Globus pallidus (tissue), 1 donor: Measurements from ENCODE around the gene CST4.
"Not testable (repeated sequence)": the region's sequence is repeated elsewhere in the genome, so short reads cannot be mapped to it uniquely, and the experiment has no call there.

Experiments
- DNase-seq: peaks from one replicate; pipeline ENCODE4 v3.0.0-alpha.2; 2015; ENCODE audit warnings: low spot score

The CST4 gene

GRCh38 chr20:23688684-23689398, at the start of gene CST4:
Gene CST4, minus strand, starts transcription at chr20:23689038. Its CDS starts 69 bp downstream, at chr20:23688969.
- DNase-seq, result not testable (repeated sequence)

- peak; percentile 25 for DNase-seq
These were observed 46.6 kb upstream of the CST4 start for GRCh38 chr20:23735391-23735790.

GRCh38 chr20:23734949-23735348, 46.1 kb upstream of the CST4 start:
- not testable (repeated sequence) for DNase-seq

GRCh38 chr20:23734440-23734839, 45.6 kb upstream of the CST4 start:
- not testable (repeated sequence) for DNase-seq

GRCh38 chr20:23727016-23727415, 38.2 kb upstream of the CST4 start:
- no peak for DNase-seq

- DNase-seq, result no peak
These were observed 36.3 kb upstream of the CST4 start for GRCh38 chr20:23725102-23725501.

GRCh38 chr20:23723659-23724307, 34.9 kb upstream of the CST4 start:
- not testable (repeated sequence) for DNase-seq

GRCh38 chr20:23722851-23723250, 34.0 kb upstream of the CST4 start:
- not testable (repeated sequence) for DNase-seq

GRCh38 chr20:23721962-23722361, 33.1 kb upstream of the CST4 start:
- no peak for DNase-seq

GRCh38 chr20:23719351-23719750, 30.5 kb upstream of the CST4 start:
- not testable (repeated sequence) for DNase-seq

GRCh38 chr20:23711778-23712177, 22.9 kb upstream of the CST4 start:
- not testable (repeated sequence) for DNase-seq

GRCh38 chr20:23710771-23711170, 21.9 kb upstream of the CST4 start:
- DNase-seq, result no peak

- no peak for DNase-seq
These were observed 17.1 kb upstream of the CST4 start for GRCh38 chr20:23705895-23706294.

GRCh38 chr20:23702021-23702420, 13.2 kb upstream of the CST4 start:
- DNase-seq, result no peak

GRCh38 chr20:23700931-23701330, 12.1 kb upstream of the CST4 start:
- DNase-seq, result no peak

GRCh38 chr20:23697947-23698346, 9.1 kb upstream of the CST4 start:
- no peak for DNase-seq

GRCh38 chr20:23695068-23695395, 6.2 kb upstream of the CST4 start:
- not testable (repeated sequence) for DNase-seq

GRCh38 chr20:23694178-23695067, 5.6 kb upstream of the CST4 start:
- not testable (repeated sequence) for DNase-seq

GRCh38 chr20:23692725-23693619, 4.1 kb upstream of the CST4 start:
- not testable (repeated sequence) for DNase-seq

GRCh38 chr20:23691675-23692074, 2.8 kb upstream of the CST4 start:
- DNase-seq, result no peak

GRCh38 chr20:23690581-23690980, 1.7 kb upstream of the CST4 start:
- no peak for DNase-seq

- no peak for DNase-seq
These were observed 507 bp upstream of the CST4 start for GRCh38 chr20:23689399-23689690.
